H1 (cell line): ENCODE measurements around the gene SPATA25. TPM values are rescaled to one million over a fixed set of nuclear protein-coding genes. Genes with fewer than 3 reads are reported as not detected.

Experiments used
- CTCF ChIA-PET: fragments of 300-600 bp; sonication (Branson Sonifier 250); formaldehyde crosslinking; loops from one replicate; lab custom pipeline; 2021; ENCODE audit not compliant: partially characterized antibody; lab: Charles Lee
- POLR2A ChIA-PET: fragments of 300-600 bp; sonication (Branson Sonifier 250); formaldehyde crosslinking; loops from one replicate; lab custom pipeline; 2021; ENCODE audit warnings: inconsistent platforms; ENCODE audit not compliant: partially characterized antibody; lab: Charles Lee
- DNase-seq, 2 experiments: peaks; one replicate each; pipeline versions ENCODE4 v3.0.0 to v3.0.0-alpha.2; 2010 to 2022; ENCODE audit warnings: low spot score in 2 of 2, low read depth in 1 of 2, mixed read lengths in 1 of 2
- FAIRE-seq: peaks from 2 replicates; lab custom pipeline; 2011; peaks lifted over from hg19 to GRCh38; lab: Jason Lieb, UNC
- H2AFZ ChIP-seq: 2 replicates; pipeline ENCODE4 v1.8.1; 2012; ENCODE audit warnings: low read length, inconsistent platforms
- H2AK5ac ChIP-seq: 2 replicates; pipeline ENCODE4 v1.6.1; 2013; ENCODE audit warnings: low read depth, low read length
- H2BK120ac ChIP-seq: replicated peaks from 2 replicates; pipeline ENCODE3; 2013; ENCODE audit warnings: low read depth, low read length, inconsistent platforms
- H2BK12ac ChIP-seq: 2 replicates; pipeline ENCODE4 v1.6.1; 2013; ENCODE audit warnings: low read depth, low read length
- H2BK15ac ChIP-seq: 2 replicates; pipeline ENCODE4 v1.6.1; 2013; ENCODE audit warnings: low read length
- H2BK20ac ChIP-seq: 2 replicates; pipeline ENCODE4 v1.6.1; 2013; ENCODE audit warnings: low read length
- H2BK5ac ChIP-seq: 2 replicates; pipeline ENCODE4 v1.6.1; 2013; ENCODE audit warnings: low read depth, low read length
- H3K14ac ChIP-seq: 2 replicates; pipeline ENCODE4 v1.6.1; 2013; ENCODE audit warnings: inconsistent platforms; ENCODE audit not compliant: insufficient read length
- H3K18ac ChIP-seq: 2 replicates; pipeline ENCODE4 v1.6.1; 2013; ENCODE audit warnings: low read length; ENCODE audit errors: extremely low read depth
- H3K23ac ChIP-seq: 2 replicates; pipeline ENCODE4 v1.6.1; 2013; ENCODE audit warnings: inconsistent platforms; ENCODE audit not compliant: insufficient read length
- H3K23me2 ChIP-seq: 2 replicates; pipeline ENCODE4 v1.6.1; 2013; ENCODE audit warnings: low read depth, low read length
- H3K27ac ChIP-seq: 2 replicates; pipeline ENCODE4 v1.6.1; 2011; ENCODE audit warnings: low read depth, low read length, inconsistent platforms
- H3K27me3 ChIP-seq, 4 experiments: replicated peaks in 1 of 4; 1 replicate in 1 of 4; 2 replicates in 3 of 4; pipeline versions ENCODE4 v1.6.1 to v1.8.1; 2011 to 2013; ENCODE audit warnings: low read length in 3 of 4, mild to moderate bottlenecking in 3 of 4, inconsistent platforms in 2 of 4, mixed read lengths in 2 of 4, moderate library complexity in 1 of 4; ENCODE audit not compliant: control insufficient read depth in 3 of 4, insufficient read depth in 3 of 4; ENCODE audit errors: extremely low read depth in 1 of 4
- H3K36me3 ChIP-seq, 4 experiments: 2 replicates each; pipeline versions ENCODE4 v1.6.1 to v1.8.1; 2011 to 2013; ENCODE audit warnings: mild to moderate bottlenecking in 4 of 4, low read length in 3 of 4, moderate library complexity in 2 of 4, control low read depth in 1 of 4, inconsistent platforms in 1 of 4; ENCODE audit not compliant: insufficient read depth in 4 of 4, control insufficient read depth in 2 of 4
- H3K4ac ChIP-seq: replicated peaks from 2 replicates; pipeline ENCODE3; 2013; ENCODE audit warnings: low read length, low read depth, mixed read lengths, inconsistent platforms; ENCODE audit not compliant: insufficient read length
- H3K4me1 ChIP-seq, 4 experiments: replicated peaks in 1 of 4; 1 replicate in 1 of 4; 2 replicates in 3 of 4; pipeline versions ENCODE4 v1.6.1 to v1.8.1; 2011 to 2013; ENCODE audit warnings: low read length in 3 of 4, inconsistent platforms in 2 of 4, mixed read lengths in 1 of 4; ENCODE audit not compliant: insufficient read depth in 4 of 4, control insufficient read depth in 3 of 4
- H3K4me2 ChIP-seq, 2 experiments: 2 replicates each; pipeline versions ENCODE4 v1.6.1 to v1.8.1; 2011 to 2013; ENCODE audit warnings: low read depth in 2 of 2, low read length in 2 of 2, control low read depth in 1 of 2, inconsistent platforms in 1 of 2, mild to moderate bottlenecking in 1 of 2; ENCODE audit not compliant: insufficient read depth in 1 of 2
- H3K4me3 ChIP-seq, 4 experiments: fragments of 200-600, 300-600 bp in 1 of 4; sonication (generic), shearing (Covaris generic), sonication (Bioruptor Twin) in 1 of 4; 2 replicates each; pipeline versions ENCODE4 v1.5.1 to v1.8.1; 2011 to 2016; ENCODE audit warnings: low read length in 4 of 4, low read depth in 3 of 4, control low read depth in 2 of 4, inconsistent platforms in 2 of 4, mild to moderate bottlenecking in 2 of 4, mixed read lengths in 1 of 4, moderate library complexity in 1 of 4; ENCODE audit not compliant: insufficient read depth in 2 of 4; ENCODE audit errors: extremely low read depth in 1 of 4
- H3K56ac ChIP-seq: replicated peaks from 2 replicates; pipeline ENCODE3; 2013; ENCODE audit warnings: low read depth, mild to moderate bottlenecking, mixed read lengths, low read length, inconsistent platforms; ENCODE audit not compliant: insufficient read length
- H3K79me1 ChIP-seq: 2 replicates; pipeline ENCODE4 v1.6.1; 2013; ENCODE audit warnings: low read depth, low read length, control low read depth
- H3K79me2 ChIP-seq, 2 experiments: 2 replicates each; pipeline versions ENCODE4 v1.6.1 to v1.8.1; 2012 to 2013; ENCODE audit warnings: low read length in 2 of 2, mild to moderate bottlenecking in 2 of 2, inconsistent platforms in 1 of 2; ENCODE audit not compliant: insufficient read depth in 2 of 2, control insufficient read depth in 1 of 2
- H3K9ac ChIP-seq, 4 experiments: replicated peaks in 1 of 4; 1 replicate in 1 of 4; 2 replicates in 3 of 4; pipeline versions ENCODE4 v1.6.1 to v1.8.1; 2011 to 2013; ENCODE audit warnings: low read depth in 3 of 4, low read length in 3 of 4, control low read depth in 2 of 4, mild to moderate bottlenecking in 2 of 4, moderate library complexity in 2 of 4, inconsistent platforms in 1 of 4; ENCODE audit errors: extremely low read depth in 1 of 4
- H3K9me3 ChIP-seq, 2 experiments: 2 replicates each; pipeline versions ENCODE4 v1.6.1 to v1.8.1; 2012 to 2013; ENCODE audit warnings: mild to moderate bottlenecking in 2 of 2, moderate library complexity in 2 of 2, control low read depth in 1 of 2, inconsistent platforms in 1 of 2, low read depth in 1 of 2, low read length in 1 of 2, mixed read lengths in 1 of 2; ENCODE audit not compliant: insufficient read depth in 2 of 2
- H4K20me1 ChIP-seq, 2 experiments: replicated peaks in 1 of 2; 2 replicates each; pipeline versions ENCODE3 to v1.8.1; 2011 to 2013; ENCODE audit warnings: inconsistent platforms in 2 of 2, low read length in 2 of 2, mild to moderate bottlenecking in 1 of 2; ENCODE audit not compliant: insufficient read depth in 2 of 2, control insufficient read depth in 1 of 2
- H4K5ac ChIP-seq: 2 replicates; pipeline ENCODE4 v1.6.1; 2013; ENCODE audit warnings: low read length, low read depth, mixed read lengths, inconsistent platforms; ENCODE audit not compliant: insufficient read length
- H4K8ac ChIP-seq: 2 replicates; pipeline ENCODE4 v1.8.0; 2013; ENCODE audit warnings: mild to moderate bottlenecking, moderate library complexity, low read length, inconsistent platforms; ENCODE audit not compliant: insufficient read depth; ENCODE audit errors: extremely low read depth
- H4K91ac ChIP-seq: replicated peaks from 2 replicates; pipeline ENCODE3; 2013; ENCODE audit warnings: low read length, mixed read lengths, inconsistent platforms; ENCODE audit not compliant: insufficient read length
- CBX8 ChIP-seq: fragments of 300-800, 300-1000 bp; sonication (generic); IDR thresholded peaks from 2 replicates; pipeline ENCODE4 v1.7.1; 2016; ENCODE audit warnings: low read depth, low read length, borderline replicate concordance
- CHD1 ChIP-seq: IDR thresholded peaks from 2 replicates; pipeline ENCODE4 v1.6.1; 2012; ENCODE audit warnings: low read depth, low read length, improper control_type of control experiment
- JUN ChIP-seq: IDR thresholded peaks from 2 replicates; pipeline ENCODE4 v1.6.1; 2011; ENCODE audit warnings: low read depth, mild to moderate bottlenecking, improper control_type of control experiment, low read length
- JUND ChIP-seq: IDR thresholded peaks from 2 replicates; pipeline ENCODE4 v1.6.1; 2011; ENCODE audit warnings: mild to moderate bottlenecking, improper control_type of control experiment, low read length
- POLR2A ChIP-seq, 2 experiments: IDR thresholded peaks; 1 replicate in 1 of 2; 2 replicates in 1 of 2; pipeline ENCODE4 v1.6.1; 2011; ENCODE audit warnings: low read depth in 2 of 2, low read length in 2 of 2, mild to moderate bottlenecking in 2 of 2; ENCODE audit errors: control extremely low read depth in 1 of 2
- WGBS, 2 experiments: shearing (Covaris generic) in 1 of 2; methylation state at CpG; one replicate each; pipeline versions ENCODE4 v1.1.6 to v1.1.7; 2013 to 2015; ENCODE audit warnings: low lambda C conversion rate in 2 of 2, mixed read lengths in 2 of 2, inconsistent platforms in 1 of 2, low coverage in 1 of 2, missing lambda C conversion rate in 1 of 2; ENCODE audit not compliant: insufficient replicate concordance in 2 of 2, insufficient coverage in 1 of 2, insufficient read length in 1 of 2; ENCODE audit errors: extremely low coverage in 1 of 2, missing lambda C conversion rate in 1 of 2; 5-methylcytosine and 5-hydroxymethylcytosine counted together
- polyA plus RNA-seq, 7 experiments: library from polyadenylated mRNA; depleted of rRNA in 3 of 7; stranded (reverse) in 5 of 7; unstranded in 2 of 7; fragments of >200 nt in 5 of 7; fragments of 200-250 nt in 2 of 7; gene quantifications; 1 replicate in 5 of 7; 2 replicates in 1 of 7; 4 replicates in 1 of 7; pipeline versions ENCODE4 v1.2.1 to v1.2.3, GENCODE V29; 2011 to 2013; ENCODE audit warnings: missing spikeins in 2 of 7, mixed read lengths in 2 of 7
- total RNA-seq: library from RNA; stranded (reverse); fragmentation: NEBNext Ultra II Directional; extraction: Animal tissue kit (Norgen Biotek cat#: 25700); gene quantifications from 2 replicates; pipeline ENCODE4 v1.2.1, GENCODE V29; 2021
- TF ChIP-seq, protein P1 (sequence below): IDR thresholded peaks from 2 replicates; pipeline ENCODE4 v1.6.1; 2011; ENCODE audit warnings: low read depth, mild to moderate bottlenecking, low read length; ENCODE audit not compliant: insufficient read depth

Gene SPATA25
- total and polyA plus RNA-seq, 2 of the 8 experiments (the other 6 are each of a cell fraction or from before 2014, with no cell fraction given) = 2.0 to 3.0 TPM

DNA sequence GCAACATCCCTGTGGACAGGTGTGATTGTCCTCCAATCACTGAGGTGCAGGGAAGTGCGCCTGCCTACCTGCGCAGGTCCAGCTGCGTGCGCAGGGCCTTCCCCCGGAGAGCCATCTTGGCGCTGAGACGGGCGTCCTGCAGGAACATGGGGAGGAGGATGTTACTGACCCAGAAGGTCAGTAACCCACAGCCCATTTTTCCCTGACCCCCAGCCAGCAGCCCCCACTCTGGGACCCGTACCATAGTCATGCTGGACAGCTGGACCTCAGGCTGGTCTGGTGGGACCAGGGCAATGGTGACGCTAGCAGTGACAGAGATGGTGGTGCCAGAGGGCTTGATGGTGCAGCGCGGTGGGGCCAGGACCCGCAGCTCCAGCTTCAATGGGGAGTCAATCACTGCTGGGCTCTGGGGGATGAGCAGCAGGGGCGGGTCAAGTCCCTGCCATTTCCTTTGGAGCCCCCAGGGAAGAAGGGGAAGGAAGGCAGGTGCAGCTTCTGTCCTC lies 14.8 kb upstream of the SPATA25 start:
- no peak overlapping the region for H2AFZ ChIP-seq
- H2BK5ac ChIP-seq = no peak overlapping the region
- H3K4me1 ChIP-seq = no peaks in the 10 kb centered on the region
- H3K27me3 ChIP-seq = no peaks in the 10 kb centered on the region
- no peak for TF ChIP-seq JUND
- TF ChIP-seq CBX8 = no peak
- TF ChIP-seq CHD1 = no peak
- no peak for TF ChIP-seq JUN
- TF ChIP-seq POLR2A (IDR thresholded peaks at IDR 0.05; ENCODE audit: control extremely low read depth in 1 of 2, low read depth in 2 of 2, low read length in 2 of 2) = no peak
- TF ChIP-seq, protein P1, sequence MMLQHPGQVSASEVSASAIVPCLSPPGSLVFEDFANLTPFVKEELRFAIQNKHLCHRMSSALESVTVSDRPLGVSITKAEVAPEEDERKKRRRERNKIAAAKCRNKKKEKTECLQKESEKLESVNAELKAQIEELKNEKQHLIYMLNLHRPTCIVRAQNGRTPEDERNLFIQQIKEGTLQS = no peak
- TF ChIP-seq, all 59 proteins: peak for 0
- Histone ChIP-seq H4K20me1 (peaks cover 0 to 7% of the 10 kb centered on the region in 2 experiments), H3K36me3 (peaks cover 12 to 70% (median 53%) of the 10 kb centered on the region in 4 experiments), H3K27ac (no peak overlapping the region), H3K4me3 (no peak overlapping the region), H3K18ac (no peak overlapping the region), H3K14ac (no peak overlapping the region), H2AK5ac (no peak overlapping the region), H3K79me1 (no peaks in the 10 kb centered on the region), H3K9ac (no peak overlapping the region), H3K4me2 (no peak overlapping the region), H3K9me3 (no peaks in the 10 kb centered on the region), H2BK12ac (no peak overlapping the region), H3K56ac (no peak overlapping the region), H4K91ac (no peak overlapping the region), H3K4ac (no peak overlapping the region), H4K8ac (no peak overlapping the region), H3K23me2 (no peaks in the 10 kb centered on the region), H4K5ac (no peak overlapping the region), H2BK120ac (no peak overlapping the region), H2BK15ac (no peak overlapping the region), H2BK20ac (no peak overlapping the region), H3K79me2 (no peaks in the 10 kb centered on the region), H3K23ac (no peak overlapping the region)
- POLR2A ChIA-PET = interaction anchor here (0.8 to 5.6 kb wide), 11 partner anchors 8 to 49 kb away, joined by 3 to 49 read pairs (median 4); partner anchors contain the start of genes CTSA, NEURL2 and PCIF1
- CTCF ChIA-PET = interaction anchor here (1.4 to 3.0 kb wide), 3 partner anchors 10 to 69 kb away, joined by 3 to 24 read pairs (median 4); partner anchors contain the start of genes CTSA and NEURL2
- FAIRE-seq (no peak), DNase-seq (no peak)
- 94% methylated on average over 14 of the region's 14 CpGs; no CpG with 5 or more reads in 1 of the 2 experiments for WGBS, 2 experiments
